DMS 273 (cell line): Measurements from ENCODE around the gene RAP2B.

Experiments
- DNase-seq: peaks from one replicate; lab custom pipeline; 2025; ENCODE audit not compliant: unreplicated experiment; lab: John Stamatoyannopoulos, UW

RAP2B gene

GRCh38 chr3:153159771-153160397 lies 2.1 kb upstream of the RAP2B start:
- no peak for DNase-seq

GRCh38 chr3:153160451-153161137 lies 1.4 kb upstream of the RAP2B start:
- DNase-seq: peak; percentile 91

- DNase-seq: peak; percentile 100
These were observed 800 bp upstream of the RAP2B start for GRCh38 chr3:153161138-153161713.

GRCh38 chr3:153162513-153163392 lies 727 bp downstream of the RAP2B start:
- peak; percentile 83 for DNase-seq

- DNase-seq: peak; percentile 71
These were observed 1.3 kb downstream of the RAP2B start for GRCh38 chr3:153163393-153163724.

GRCh38 chr3:153163756-153164550 lies 1.9 kb downstream of the RAP2B start:
- peak; percentile 33 for DNase-seq

- DNase-seq: peak; percentile 17
These were observed 3.2 kb downstream of the RAP2B start for GRCh38 chr3:153165261-153165681.

- no peak for DNase-seq
These were observed 4.2 kb downstream of the RAP2B start for GRCh38 chr3:153166206-153166605.

- no peak for DNase-seq
These were observed 4.8 kb downstream of the RAP2B start for GRCh38 chr3:153166796-153167195.

GRCh38 chr3:153169793-153170383 lies 7.9 kb downstream of the RAP2B start:
- no peak for DNase-seq

- no peak for DNase-seq
These were observed 9.2 kb downstream of the RAP2B start for GRCh38 chr3:153171256-153171655.

GRCh38 chr3:153171918-153172317 lies 9.9 kb downstream of the RAP2B start:
- no peak for DNase-seq

- DNase-seq: no peak
These were observed 11.1 kb downstream of the RAP2B start for GRCh38 chr3:153172796-153173757.

- DNase-seq: peak; percentile 26
These were observed 11.9 kb downstream of the RAP2B start for GRCh38 chr3:153173758-153174516.

GRCh38 chr3:153176197-153176596 lies 14.2 kb downstream of the RAP2B start:
- DNase-seq: no peak

- DNase-seq: no peak
These were observed 18.9 kb downstream of the RAP2B start for GRCh38 chr3:153180860-153181372.

GRCh38 chr3:153182501-153183293 lies 20.7 kb downstream of the RAP2B start:
- DNase-seq: no peak
